HepG2 (cell line): ENCODE measurements around the gene TAS1R3.

Experiments used
- CTCF ChIP-seq: sonication (generic); formaldehyde crosslinking; IDR thresholded peaks from 2 replicates; pipeline ENCODE4 v1.5.0; 2020; ENCODE audit warnings: mild to moderate bottlenecking, missing genetic modification reagents, moderate library complexity
- ZNF430 ChIP-seq: sonication (generic); formaldehyde crosslinking; IDR thresholded peaks from 2 replicates; pipeline ENCODE4 v1.9.0; 2021; ENCODE audit warnings: mild to moderate bottlenecking, missing genetic modification reagents

GRCh38 chr1:1376551-1377226, 45.6 kb downstream of the TAS1R3 start:
- TF ChIP-seq ZNF430 (CRISPR knock-in tag) (no peak), CTCF (CRISPR knock-in tag) (no peak)
